ENCODE results near the gene CNTN1. TPM values are rescaled to one million over a fixed set of nuclear protein-coding genes. Genes with fewer than 3 reads are reported as not detected.

The CNTN1 gene
- total and polyA plus RNA-seq, 2 donors (not counting 1 experiment from before 2014, with no cell fraction given) = not detected

DNA sequence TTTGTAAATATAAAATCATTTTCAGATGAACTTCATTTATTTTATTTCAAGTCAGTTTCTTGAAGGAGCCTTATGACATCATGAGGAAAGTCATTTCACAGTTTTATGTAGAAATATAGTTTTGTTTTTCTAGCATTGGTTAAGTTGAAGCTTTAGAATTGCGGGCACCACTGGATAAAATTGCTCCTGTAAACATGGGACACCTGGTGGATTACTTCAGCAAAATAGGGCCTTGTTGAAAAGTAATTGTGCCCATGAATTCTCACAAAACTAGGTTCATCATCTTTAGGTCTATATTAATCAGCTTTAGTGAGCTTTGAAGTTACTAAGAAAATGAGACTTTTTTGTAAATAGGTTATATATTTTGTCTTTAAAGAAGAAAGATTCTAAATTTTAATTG, 25.3 kb downstream of the CNTN1 start:
- no peak overlapping the region for H3K27ac ChIP-seq (ENCODE audit: low read length in 2 of 2)
- H3K27me3 Mint-ChIP-seq = no peaks in the 10 kb centered on the region
- H3K79me2 ChIP-seq (ENCODE audit: control insufficient read depth, insufficient read depth, low read length) = no peaks in the 10 kb centered on the region
- no peak overlapping the region for H3K9ac ChIP-seq (ENCODE audit: low read length)
- DNase-seq (no peak), ATAC-seq (ENCODE audit: low read depth) (no peak)
- no peak overlapping the region for H3K4me3 ChIP-seq (ENCODE audit: control extremely low read depth in 1 of 5, extremely low read depth in 1 of 5, insufficient read depth in 1 of 5, low read depth in 2 of 5, low read length in 4 of 5)
- ChIA-PET CTCF (no interaction called here), POLR2A (no interaction called here)
- no peaks in the 10 kb centered on the region for H3K27me3 ChIP-seq (replicated peaks in 1 of 4; ENCODE audit: control extremely low read depth in 1 of 4, control insufficient read depth in 3 of 4, insufficient read depth in 4 of 4, low read length in 3 of 4)
- H3K9me3 Mint-ChIP-seq (ENCODE audit: insufficient read depth) = no peaks in the 10 kb centered on the region
- TF ChIP-seq, protein P1, sequence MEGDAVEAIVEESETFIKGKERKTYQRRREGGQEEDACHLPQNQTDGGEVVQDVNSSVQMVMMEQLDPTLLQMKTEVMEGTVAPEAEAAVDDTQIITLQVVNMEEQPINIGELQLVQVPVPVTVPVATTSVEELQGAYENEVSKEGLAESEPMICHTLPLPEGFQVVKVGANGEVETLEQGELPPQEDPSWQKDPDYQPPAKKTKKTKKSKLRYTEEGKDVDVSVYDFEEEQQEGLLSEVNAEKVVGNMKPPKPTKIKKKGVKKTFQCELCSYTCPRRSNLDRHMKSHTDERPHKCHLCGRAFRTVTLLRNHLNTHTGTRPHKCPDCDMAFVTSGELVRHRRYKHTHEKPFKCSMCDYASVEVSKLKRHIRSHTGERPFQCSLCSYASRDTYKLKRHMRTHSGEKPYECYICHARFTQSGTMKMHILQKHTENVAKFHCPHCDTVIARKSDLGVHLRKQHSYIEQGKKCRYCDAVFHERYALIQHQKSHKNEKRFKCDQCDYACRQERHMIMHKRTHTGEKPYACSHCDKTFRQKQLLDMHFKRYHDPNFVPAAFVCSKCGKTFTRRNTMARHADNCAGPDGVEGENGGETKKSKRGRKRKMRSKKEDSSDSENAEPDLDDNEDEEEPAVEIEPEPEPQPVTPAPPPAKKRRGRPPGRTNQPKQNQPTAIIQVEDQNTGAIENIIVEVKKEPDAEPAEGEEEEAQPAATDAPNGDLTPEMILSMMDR (IDR thresholded peaks at IDR 0.05) = no peak
- TF ChIP-seq EZH2 (IDR thresholded peaks at IDR 0.05; ENCODE audit: borderline replicate concordance, insufficient read depth, low read depth, low read length, poor library complexity, severe bottlenecking) = no peak
- no peak overlapping the region for H3K4me2 ChIP-seq (replicated peaks; ENCODE audit: low read depth, low read length, poor library complexity, severe bottlenecking)
- intact Hi-C loops (cut with micrococcal nuclease) = no loop called here
- no peak overlapping the region for H3K4me3 Mint-ChIP-seq
- H4K20me1 ChIP-seq (ENCODE audit: control insufficient read depth, insufficient read depth, low read length, poor library complexity, severe bottlenecking) = no peaks in the 10 kb centered on the region
- no peaks in the 10 kb centered on the region for H3K4me1 ChIP-seq (ENCODE audit: control insufficient read depth in 2 of 2, insufficient read depth in 2 of 2, low read length in 2 of 2)
- H3K27ac Mint-ChIP-seq = no peak overlapping the region
- H3K36me3 ChIP-seq (replicated peaks in 1 of 2; ENCODE audit: control extremely low read depth in 1 of 2, control insufficient read depth in 1 of 2, extremely low read depth in 1 of 2, insufficient read depth in 2 of 2, low read length in 1 of 2) = no peaks in the 10 kb centered on the region
- H2AFZ ChIP-seq (ENCODE audit: insufficient read depth, low read depth, low read length, poor library complexity, severe bottlenecking) = no peak overlapping the region
- no peaks in the 10 kb centered on the region for H3K9me3 ChIP-seq (ENCODE audit: control extremely low read depth in 1 of 3, control insufficient read depth in 2 of 3, insufficient read depth in 1 of 3, low read length in 2 of 3)
- no peaks in the 10 kb centered on the region for H3K4me1 Mint-ChIP-seq
- no CpG with 5 or more reads among the region's 1 CpG for WGBS (ENCODE audit: insufficient coverage)

DNA sequence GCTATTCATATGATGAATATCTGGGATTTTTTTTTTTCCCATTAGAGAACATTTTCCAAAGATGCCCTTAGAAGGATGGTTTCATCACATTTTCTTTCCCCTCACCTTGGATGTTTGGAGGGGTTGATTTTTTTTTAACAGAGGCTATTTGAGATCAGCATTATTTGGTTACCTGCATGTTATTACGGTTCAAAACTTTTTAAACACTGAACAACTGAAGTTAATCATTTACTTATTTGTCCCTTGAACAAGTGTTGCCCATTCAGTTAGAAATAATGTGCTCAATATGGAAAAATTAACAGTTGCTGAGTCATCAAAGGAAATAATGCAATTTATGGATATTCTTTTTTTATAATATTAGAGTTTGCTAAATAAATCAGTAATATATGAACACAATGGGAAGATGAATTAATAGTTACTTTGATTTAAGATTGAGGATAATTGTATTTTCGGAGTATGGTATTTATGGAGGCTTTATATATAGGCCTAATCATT, 26.7 kb downstream of the CNTN1 start:
- Mint-ChIP-seq H3K27ac (no peak overlapping the region), H3K4me1 (no peaks in the 10 kb centered on the region), H3K27me3 (no peaks in the 10 kb centered on the region), H3K4me3 (no peak overlapping the region), H3K9me3 (ENCODE audit: insufficient read depth) (no peaks in the 10 kb centered on the region)
- no peak for ATAC-seq (ENCODE audit: low read depth)
- Histone ChIP-seq H2AFZ (ENCODE audit: insufficient read depth, low read depth, low read length, poor library complexity, severe bottlenecking) (no peak overlapping the region), H3K36me3 (replicated peaks in 1 of 2; ENCODE audit: control extremely low read depth in 1 of 2, control insufficient read depth in 1 of 2, extremely low read depth in 1 of 2, insufficient read depth in 2 of 2, low read length in 1 of 2) (no peaks in the 10 kb centered on the region), H3K9me3 (ENCODE audit: control extremely low read depth in 1 of 3, control insufficient read depth in 2 of 3, insufficient read depth in 1 of 3, low read length in 2 of 3) (no peaks in the 10 kb centered on the region), H3K4me3 (ENCODE audit: control extremely low read depth in 1 of 5, extremely low read depth in 1 of 5, insufficient read depth in 1 of 5, low read depth in 2 of 5, low read length in 4 of 5) (no peak overlapping the region), H3K27me3 (replicated peaks in 1 of 4; ENCODE audit: control extremely low read depth in 1 of 4, control insufficient read depth in 3 of 4, insufficient read depth in 4 of 4, low read length in 3 of 4) (no peaks in the 10 kb centered on the region), H3K9ac (ENCODE audit: low read length) (no peak overlapping the region), H3K79me2 (ENCODE audit: control insufficient read depth, insufficient read depth, low read length) (no peaks in the 10 kb centered on the region), H3K4me1 (ENCODE audit: control insufficient read depth in 2 of 2, insufficient read depth in 2 of 2, low read length in 2 of 2) (no peaks in the 10 kb centered on the region), H3K27ac (ENCODE audit: low read length in 2 of 2) (no peak overlapping the region), H4K20me1 (ENCODE audit: control insufficient read depth, insufficient read depth, low read length, poor library complexity, severe bottlenecking) (no peaks in the 10 kb centered on the region), H3K4me2 (replicated peaks; ENCODE audit: low read depth, low read length, poor library complexity, severe bottlenecking) (no peak overlapping the region)
- ChIA-PET CTCF (no interaction called here), POLR2A (no interaction called here)
- no peak for TF ChIP-seq EZH2 (IDR thresholded peaks at IDR 0.05; ENCODE audit: borderline replicate concordance, insufficient read depth, low read depth, low read length, poor library complexity, severe bottlenecking)
- TF ChIP-seq, protein P1 (IDR thresholded peaks at IDR 0.05) = no peak
- DNase-seq = no peak
- whole genome bisulfite sequencing (ENCODE audit: insufficient coverage) = no CpG with 5 or more reads among the region's 2 CpGs
- intact Hi-C loops (cut with micrococcal nuclease) = no loop called here
